Hepatocyte (in vitro differentiated cells): ENCODE measurements around the gene CPLANE2. TPM values are rescaled to one million over a fixed set of nuclear protein-coding genes. Genes with fewer than 3 reads are reported as not detected.

Source experiments
- DNase-seq: peaks from one replicate; pipeline ENCODE4 v3.0.0-alpha.2; 2016; ENCODE audit warnings: low spot score
- H2AFZ ChIP-seq: fragments of 200-600 bp; sonication (generic); 2 replicates; pipeline ENCODE4 v1.6.0; 2016; ENCODE audit warnings: antibody characterized with exemption, mild to moderate bottlenecking
- H3K27ac ChIP-seq: fragments of 200-600 bp; sonication (generic); 2 replicates; pipeline ENCODE4 v1.5.1; 2016; ENCODE audit warnings: mild to moderate bottlenecking
- H3K27me3 ChIP-seq: fragments of 200-600 bp; sonication (generic); 2 replicates; pipeline ENCODE4 v1.6.1; 2016
- H3K36me3 ChIP-seq: fragments of 200-600 bp; sonication (generic); replicated peaks from 2 replicates; pipeline ENCODE4 v1.5.1; 2016; ENCODE audit warnings: low read depth; ENCODE audit not compliant: insufficient read depth
- H3K4me1 ChIP-seq: fragments of 200-600 bp; sonication (generic); 2 replicates; pipeline ENCODE4 v1.5.1; 2016; ENCODE audit warnings: mild to moderate bottlenecking, moderate library complexity; ENCODE audit not compliant: insufficient read depth
- H3K4me2 ChIP-seq: fragments of 200-600 bp; sonication (generic); 2 replicates; pipeline ENCODE4 v1.6.0; 2016
- H3K4me3 ChIP-seq: fragments of 200-600 bp; sonication (generic); 2 replicates; pipeline ENCODE4 v1.5.1; 2016; ENCODE audit warnings: mild to moderate bottlenecking
- H3K79me2 ChIP-seq: fragments of 200-600 bp; sonication (generic); 2 replicates; pipeline ENCODE4 v1.6.0; 2017; ENCODE audit warnings: mild to moderate bottlenecking
- H3K9me2 ChIP-seq: fragments of 200-600 bp; sonication (generic); replicated peaks from 2 replicates; pipeline ENCODE4 v1.6.0; 2017; ENCODE audit warnings: mild to moderate bottlenecking; ENCODE audit not compliant: insufficient read depth
- H3K9me3 ChIP-seq: fragments of 200-600 bp; sonication (generic); 2 replicates; pipeline ENCODE4 v1.5.1; 2016; ENCODE audit warnings: low read depth, mild to moderate bottlenecking
- H4K20me1 ChIP-seq: fragments of 200-600 bp; sonication (generic); 2 replicates; pipeline ENCODE4 v1.6.0; 2016; ENCODE audit warnings: mild to moderate bottlenecking; ENCODE audit not compliant: insufficient read depth, poor library complexity, severe bottlenecking
- CTCF ChIP-seq: fragments of 200-600 bp; sonication (generic); IDR thresholded peaks from 2 replicates; pipeline ENCODE4 v1.5.1; 2016; ENCODE audit warnings: antibody characterized with exemption, mild to moderate bottlenecking; ENCODE audit not compliant: poor library complexity
- EZH2 ChIP-seq: fragments of 200-600 bp; sonication (generic); IDR thresholded peaks from 2 replicates; pipeline ENCODE4 v1.6.1; 2016; ENCODE audit warnings: antibody characterized with exemption, mild to moderate bottlenecking, borderline replicate concordance
- EZH2phosphoT487 ChIP-seq: fragments of 200-600 bp; sonication (generic); IDR thresholded peaks from one replicate; pipeline ENCODE4 v1.6.1; 2018; ENCODE audit warnings: antibody characterized with exemption, mild to moderate bottlenecking, low read depth, moderate library complexity; ENCODE audit not compliant: unreplicated experiment, severe bottlenecking
- WGBS: methylation state at CpG from one replicate; pipeline ENCODE4 v1.1.6; 2016; ENCODE audit warnings: low lambda C conversion rate; ENCODE audit errors: missing lambda C conversion rate; 5-methylcytosine and 5-hydroxymethylcytosine counted together
- polyA plus RNA-seq: library from polyadenylated mRNA; unstranded; fragments of >200 nt; fragmentation: Nextera tagmentation; extraction: Ambion mirVana; gene quantifications from 2 replicates; pipeline ENCODE4 v1.2.1, GENCODE V29; 2016
- total RNA-seq: library from RNA; depleted of rRNA; stranded (reverse); fragments of >200 nt; gene quantifications from 2 replicates; pipeline ENCODE4 v1.2.3, GENCODE V29; 2014

The CPLANE2 gene
- total and polyA plus RNA-seq, 2 experiments from 2014 or later, result 5.4 to 6.6 TPM

GRCh38 chr1:16279186-16279585, 42.2 kb upstream of the CPLANE2 start:
- TF ChIP-seq EZH2phosphoT487 (no peak), EZH2 (no peak), CTCF (no peak)
- no peaks in the 10 kb centered on the region for H3K9me3 ChIP-seq
- H3K4me2 ChIP-seq, result no peak overlapping the region
- H3K9me2 ChIP-seq, result no peaks in the 10 kb centered on the region
- H3K4me1 ChIP-seq, result no peaks in the 10 kb centered on the region
- no peak overlapping the region for H3K4me3 ChIP-seq
- WGBS, result 97% methylated on average over 2 of the region's 2 CpGs
- H3K36me3 ChIP-seq, result no peaks in the 10 kb centered on the region
- H3K27me3 ChIP-seq, result no peaks in the 10 kb centered on the region
- H2AFZ ChIP-seq, result no peak overlapping the region
- H4K20me1 ChIP-seq, result no peaks in the 10 kb centered on the region
- peaks cover 11% of the 10 kb centered on the region for H3K79me2 ChIP-seq
- no peak overlapping the region for H3K27ac ChIP-seq
- no peak for DNase-seq

- 95% methylated on average over 4 of the region's 6 CpGs for WGBS
Observed at GRCh38 chr1:16276302-16277030, 39.5 kb upstream of the CPLANE2 start.

GRCh38 chr1:16275591-16275990, 38.6 kb upstream of the CPLANE2 start:
- no peaks in the 10 kb centered on the region for H3K4me1 ChIP-seq
- H3K27me3 ChIP-seq, result no peaks in the 10 kb centered on the region
- no peak overlapping the region for H3K27ac ChIP-seq
- 90% methylated on average over 7 of the region's 7 CpGs for WGBS
- H3K4me3 ChIP-seq, result no peak overlapping the region
- TF ChIP-seq EZH2, result no peak
- H3K9me3 ChIP-seq, result no peaks in the 10 kb centered on the region
- no peaks in the 10 kb centered on the region for H3K36me3 ChIP-seq
- no peak for DNase-seq
- H3K9me2 ChIP-seq, result no peaks in the 10 kb centered on the region
- peaks cover 3% of the 10 kb centered on the region for H4K20me1 ChIP-seq
- peaks cover 28% of the 10 kb centered on the region for H3K79me2 ChIP-seq
- H3K4me2 ChIP-seq, result no peak overlapping the region
- H2AFZ ChIP-seq, result no peak overlapping the region

More at GRCh38 chr1:16276302-16277030, 39.5 kb upstream of the CPLANE2 start:
- Histone ChIP-seq H3K4me3 (no peak overlapping the region), H3K9me2 (no peaks in the 10 kb centered on the region), H3K4me2 (no peak overlapping the region), H3K9me3 (no peaks in the 10 kb centered on the region), H4K20me1 (peaks cover 3% of the 10 kb centered on the region), H3K27ac (no peak overlapping the region), H2AFZ (no peak overlapping the region), H3K79me2 (peaks cover 28% of the 10 kb centered on the region), H3K4me1 (no peaks in the 10 kb centered on the region), H3K36me3 (no peaks in the 10 kb centered on the region), H3K27me3 (no peaks in the 10 kb centered on the region)
- no peak for DNase-seq
- no peak for TF ChIP-seq CTCF
- TF ChIP-seq EZH2, result no peak
- TF ChIP-seq EZH2phosphoT487, result no peak

GRCh38 chr1:16267690-16268180, 30.8 kb upstream of the CPLANE2 start:
- no peaks in the 10 kb centered on the region for H3K9me2 ChIP-seq
- TF ChIP-seq CTCF (no peak), EZH2 (no peak), EZH2phosphoT487 (no peak)
- no peaks in the 10 kb centered on the region for H3K27me3 ChIP-seq
- no peaks in the 10 kb centered on the region for H3K36me3 ChIP-seq
- no peaks in the 10 kb centered on the region for H3K9me3 ChIP-seq
- no peak overlapping the region for H2AFZ ChIP-seq
- H3K4me2 ChIP-seq, result no peak overlapping the region
- peaks cover 31% of the 10 kb centered on the region for H3K79me2 ChIP-seq
- peak overlapping the region; percentile 3 for H3K27ac ChIP-seq
- H4K20me1 ChIP-seq, result peaks cover 2% of the 10 kb centered on the region
- DNase-seq, result no peak
- no peak overlapping the region for H3K4me3 ChIP-seq
- no peaks in the 10 kb centered on the region for H3K4me1 ChIP-seq
